HUES64 (cell line): ENCODE measurements around the gene SMIM24.
A peak's percentile ranks its signal among the peaks of the same experiment; 100 is the strongest.

Experiments used
- H3K27ac ChIP-seq: 2 replicates; pipeline ENCODE4 v1.7.0; 2013; ENCODE audit warnings: low read depth, low read length, inconsistent platforms
- H3K27me3 ChIP-seq: 2 replicates; pipeline ENCODE4 v1.6.1; 2013; ENCODE audit warnings: mild to moderate bottlenecking, low read length; ENCODE audit not compliant: insufficient read depth
- H3K36me3 ChIP-seq: 2 replicates; pipeline ENCODE4 v1.6.1; 2013; ENCODE audit warnings: mild to moderate bottlenecking, low read length; ENCODE audit not compliant: insufficient read depth
- H3K4me1 ChIP-seq: 2 replicates; pipeline ENCODE4 v1.6.1; 2013; ENCODE audit warnings: mild to moderate bottlenecking, low read length, moderate library complexity; ENCODE audit not compliant: insufficient read depth
- H3K4me3 ChIP-seq: 2 replicates; pipeline ENCODE4 v1.5.1; 2013; ENCODE audit warnings: mild to moderate bottlenecking, low read length, moderate library complexity
- H3K9ac ChIP-seq: 2 replicates; pipeline ENCODE4 v1.6.1; 2013; ENCODE audit warnings: mild to moderate bottlenecking, low read depth, low read length
- H3K9me3 ChIP-seq: 2 replicates; pipeline ENCODE4 v1.6.1; 2013; ENCODE audit warnings: low read depth, low read length; ENCODE audit not compliant: insufficient read depth
- whole genome bisulfite sequencing: fragments of 150-250, 120-280 bp; methylation state at CpG from one replicate; pipeline ENCODE4 v1.1.7; 2013; ENCODE audit warnings: missing lambda C conversion rate; 5-methylcytosine and 5-hydroxymethylcytosine counted together

The SMIM24 gene

DNA sequence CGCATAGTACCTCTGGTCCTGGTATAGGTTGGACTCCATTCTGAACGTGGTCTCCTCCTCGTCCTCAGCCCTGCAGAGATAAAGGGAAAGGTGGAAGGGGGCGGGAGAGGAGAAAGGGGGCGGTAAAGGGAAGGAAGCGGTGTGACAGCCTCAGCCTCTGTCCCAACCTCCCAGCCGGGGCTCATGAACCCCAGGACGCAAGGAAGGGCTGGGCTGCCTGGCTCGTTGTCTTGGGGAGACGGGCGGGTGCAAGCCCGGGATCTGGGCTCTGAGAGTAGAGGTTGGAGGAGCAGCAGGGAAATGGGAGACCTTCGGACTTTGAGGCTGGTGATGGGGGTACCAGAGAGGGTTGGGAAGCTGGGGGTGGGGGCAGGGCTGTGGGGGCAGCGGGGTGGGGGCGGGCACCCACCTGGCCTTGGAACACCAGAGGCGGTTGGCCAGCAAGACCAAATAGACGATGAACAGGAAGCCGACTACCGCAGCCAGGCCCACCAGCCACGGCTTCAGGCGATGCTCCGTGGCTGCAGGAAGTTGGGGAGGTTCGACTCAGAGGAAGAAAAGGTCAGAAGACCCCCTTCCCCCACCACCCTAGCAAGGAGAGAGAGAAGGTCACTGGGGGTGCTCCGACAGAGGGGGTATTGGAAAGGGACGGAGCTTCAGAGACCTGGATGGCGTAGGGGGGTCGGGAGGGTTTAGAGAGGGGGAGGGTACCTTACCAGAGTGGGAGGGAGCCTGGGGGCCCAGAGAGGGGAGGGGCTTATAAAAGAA is 1.7 kb downstream of the SMIM24 start:
- no peaks in the 10 kb centered on the region for H3K4me1 ChIP-seq
- H3K9me3 ChIP-seq: no peaks in the 10 kb centered on the region
- H3K27ac ChIP-seq: no peak overlapping the region
- no peak overlapping the region for H3K9ac ChIP-seq
- H3K36me3 ChIP-seq: no peaks in the 10 kb centered on the region
- 51% methylated on average over 26 of the region's 27 CpGs for WGBS
- peaks cover 5% of the 10 kb centered on the region; the same call in 1 of the 2 replicates for H3K27me3 ChIP-seq
- peak overlapping the region; percentile 37 for H3K4me3 ChIP-seq

GRCh38 chr19:3477951-3478350 is 2.4 kb downstream of the SMIM24 start:
- Histone ChIP-seq H3K36me3 (no peaks in the 10 kb centered on the region), H3K27ac (no peak overlapping the region), H3K4me1 (no peaks in the 10 kb centered on the region), H3K9me3 (no peaks in the 10 kb centered on the region), H3K27me3 (peaks cover 5% of the 10 kb centered on the region; the same call in 1 of the 2 replicates), H3K9ac (no peak overlapping the region), H3K4me3 (no peak overlapping the region; the same call in 1 of the 2 replicates)
- 96% methylated on average over 2 of the region's 2 CpGs for WGBS

DNA sequence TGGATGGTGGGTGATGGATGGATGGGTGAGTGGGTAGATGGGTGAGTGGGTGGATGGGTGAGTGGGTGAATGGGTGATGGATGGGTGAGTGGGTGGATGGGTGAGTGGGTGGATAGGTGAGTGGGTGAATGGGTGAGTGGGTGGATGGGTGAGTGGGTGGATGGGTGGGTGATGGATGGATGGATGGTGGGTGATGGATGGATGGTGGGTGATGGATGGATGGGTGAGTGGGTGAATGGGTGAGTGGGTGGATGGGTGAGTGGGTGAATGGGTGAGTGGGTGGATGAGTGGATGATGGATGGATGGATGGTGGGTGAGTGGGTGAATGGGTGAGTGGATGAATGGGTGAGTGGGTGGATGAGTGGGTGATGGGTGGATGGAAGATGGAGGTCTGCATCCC is 2.8 kb downstream of the SMIM24 start:
- H3K27ac ChIP-seq: no peak overlapping the region
- no peak overlapping the region for H3K9ac ChIP-seq
- no peaks in the 10 kb centered on the region for H3K9me3 ChIP-seq
- no peak overlapping the region for H3K4me3 ChIP-seq
- peaks cover 5% of the 10 kb centered on the region; the same call in 1 of the 2 replicates for H3K27me3 ChIP-seq
- H3K36me3 ChIP-seq: no peaks in the 10 kb centered on the region
- no peaks in the 10 kb centered on the region for H3K4me1 ChIP-seq

DNA sequence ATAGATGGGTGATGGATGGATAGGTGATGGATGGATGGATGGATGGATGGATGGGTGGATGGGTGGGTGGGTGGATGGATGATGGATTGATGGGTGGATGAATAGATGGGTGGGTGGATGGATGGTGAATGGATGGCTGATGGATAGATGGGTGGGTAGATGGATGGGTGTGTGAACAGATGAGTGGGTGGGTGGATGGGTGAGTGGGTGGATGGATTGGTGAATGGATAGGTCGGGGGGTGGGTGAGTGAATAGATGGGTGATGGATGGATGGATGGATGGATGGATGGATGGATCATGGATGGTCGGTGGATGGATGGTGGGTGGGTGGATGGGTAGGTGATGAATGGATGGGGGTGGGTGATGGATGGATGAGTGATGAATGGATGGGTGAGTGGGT is 3.5 kb downstream of the SMIM24 start:
- WGBS: 83% methylated on average over 2 of the region's 2 CpGs
- H3K27ac ChIP-seq: no peak overlapping the region
- H3K27me3 ChIP-seq: peaks cover 5% of the 10 kb centered on the region
- H3K4me1 ChIP-seq: no peaks in the 10 kb centered on the region
- H3K4me3 ChIP-seq: no peak overlapping the region
- H3K36me3 ChIP-seq: no peaks in the 10 kb centered on the region
- no peaks in the 10 kb centered on the region for H3K9me3 ChIP-seq
- H3K9ac ChIP-seq: no peak overlapping the region

DNA sequence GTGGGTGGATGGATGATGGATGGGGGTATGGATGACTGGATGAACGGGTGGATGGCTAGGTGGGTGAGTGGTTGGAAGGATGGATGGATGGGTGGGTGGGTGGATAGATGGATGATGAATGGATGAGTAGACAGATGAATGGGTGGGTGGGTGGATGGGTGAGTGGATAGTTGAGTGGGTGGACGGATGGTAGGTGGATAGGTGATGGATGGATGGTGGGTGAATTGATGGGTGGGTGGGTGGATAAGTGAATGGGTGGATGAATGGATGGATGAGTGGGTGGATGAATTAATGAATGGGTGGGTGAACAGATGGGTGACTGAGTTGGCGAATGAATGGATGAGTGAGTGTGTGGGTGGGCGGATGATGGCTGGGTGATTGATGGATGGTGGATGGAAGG is 4.9 kb downstream of the SMIM24 start:
- Histone ChIP-seq H3K9ac (no peak overlapping the region), H3K4me3 (no peak overlapping the region), H3K27ac (no peak overlapping the region), H3K9me3 (no peaks in the 10 kb centered on the region), H3K36me3 (no peaks in the 10 kb centered on the region), H3K27me3 (peaks cover 12% of the 10 kb centered on the region), H3K4me1 (no peaks in the 10 kb centered on the region)
- WGBS: 76% methylated on average over 4 of the region's 4 CpGs

GRCh38 chr19:3474614-3475013 is 5.7 kb downstream of the SMIM24 start:
- Histone ChIP-seq H3K9ac (no peak overlapping the region), H3K4me3 (no peak overlapping the region), H3K9me3 (no peaks in the 10 kb centered on the region), H3K27me3 (peaks cover 20% of the 10 kb centered on the region), H3K4me1 (no peaks in the 10 kb centered on the region), H3K27ac (no peak overlapping the region), H3K36me3 (no peaks in the 10 kb centered on the region)
- 87% methylated on average over 2 of the region's 2 CpGs for WGBS

- H3K4me1 ChIP-seq: no peaks in the 10 kb centered on the region
- H3K36me3 ChIP-seq: no peaks in the 10 kb centered on the region
- H3K27me3 ChIP-seq: peaks cover 26% of the 10 kb centered on the region
- no peak overlapping the region for H3K9ac ChIP-seq
- 82% methylated on average over 8 of the region's 8 CpGs for WGBS
- H3K27ac ChIP-seq: no peak overlapping the region
- no peak overlapping the region for H3K4me3 ChIP-seq
- H3K9me3 ChIP-seq: no peaks in the 10 kb centered on the region
Measured at GRCh38 chr19:3474010-3474409, 6.3 kb downstream of the SMIM24 start.

DNA sequence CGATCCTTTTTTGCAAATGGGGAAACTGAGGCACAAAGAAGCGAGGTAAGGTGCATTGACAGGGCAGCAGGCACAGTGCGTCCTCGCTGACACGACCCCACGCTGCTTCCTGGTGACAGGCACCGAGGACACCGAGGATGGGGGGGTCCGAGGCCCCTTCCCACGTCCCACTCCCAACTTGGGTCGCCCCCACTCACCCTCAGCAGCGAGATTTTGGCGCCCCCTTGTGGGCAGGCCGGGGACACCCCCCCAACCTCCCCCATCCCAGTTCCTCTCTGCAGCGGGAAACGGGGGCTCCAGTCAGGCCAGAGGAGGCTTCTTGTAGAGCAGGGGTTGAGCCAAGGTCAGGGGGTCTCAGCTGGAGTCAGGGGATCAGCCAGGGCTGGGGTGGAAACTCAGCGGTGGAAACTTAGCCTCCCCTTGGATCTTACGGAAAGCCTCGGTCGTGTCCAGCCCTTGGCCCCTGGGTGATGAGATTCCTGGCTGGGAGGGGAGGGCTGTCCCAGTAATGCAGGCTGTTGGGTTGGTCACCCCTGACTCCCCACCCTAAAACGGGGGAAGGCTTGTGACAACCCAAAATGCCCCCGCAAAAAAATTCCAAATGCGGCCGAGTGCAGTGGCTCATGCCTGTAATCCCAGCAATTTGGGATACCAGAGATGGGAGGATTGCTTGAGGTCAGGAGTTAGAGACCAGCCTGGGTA is 8.2 kb downstream of the SMIM24 start:
- Histone ChIP-seq H3K27me3 (peaks cover 22% of the 10 kb centered on the region), H3K36me3 (no peaks in the 10 kb centered on the region), H3K4me3 (no peak overlapping the region), H3K9ac (no peak overlapping the region), H3K9me3 (peaks cover 2% of the 10 kb centered on the region; the same call in 1 of the 2 replicates), H3K27ac (no peak overlapping the region), H3K4me1 (no peaks in the 10 kb centered on the region)
- WGBS: 48% methylated on average over 21 of the region's 24 CpGs

- Histone ChIP-seq H3K27me3 (peaks cover 35% of the 10 kb centered on the region), H3K4me1 (no peaks in the 10 kb centered on the region), H3K27ac (no peak overlapping the region)
Measured at GRCh38 chr19:3470500-3471128, 9.7 kb downstream of the SMIM24 start.

DNA sequence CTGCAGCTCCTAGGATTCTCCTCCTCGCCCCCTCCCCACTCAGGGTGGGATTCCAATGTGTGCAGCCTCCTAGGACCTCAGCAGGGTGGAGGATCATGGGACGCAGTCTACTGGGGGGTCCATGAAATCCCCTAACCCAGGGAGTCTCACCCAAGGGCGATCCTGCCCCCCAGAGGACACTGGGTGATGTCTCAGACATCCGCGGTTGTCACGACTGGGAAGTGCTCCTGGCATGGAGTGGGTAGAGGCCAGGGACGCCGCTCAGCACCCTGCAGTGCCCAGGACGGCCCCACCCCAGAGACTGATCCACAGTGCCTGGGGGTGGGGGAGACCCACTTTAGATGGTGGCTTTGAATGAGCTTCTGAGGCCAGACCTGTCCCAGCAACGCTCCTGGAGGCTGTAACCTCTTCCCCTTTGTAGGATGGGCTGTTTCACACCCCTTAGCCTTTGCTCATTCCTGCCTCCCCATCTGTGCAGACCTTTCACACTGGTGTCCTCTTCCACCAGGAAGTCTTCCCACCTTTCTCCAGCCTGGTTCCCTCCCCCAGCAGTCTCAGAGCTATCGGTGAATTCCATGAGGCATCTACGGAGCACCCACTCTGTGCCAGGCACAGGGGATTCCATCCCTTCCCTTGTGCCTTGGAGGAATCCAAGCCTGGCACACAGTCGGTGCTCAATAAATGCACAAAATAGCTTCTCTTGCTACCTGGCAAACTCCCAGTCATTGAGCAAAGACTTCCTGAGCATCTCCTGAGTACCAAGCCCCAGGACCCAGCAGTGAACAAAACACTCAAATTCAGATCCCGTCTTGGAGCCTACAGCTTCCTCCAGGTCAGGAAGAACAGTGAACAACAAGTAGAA is 10.5 kb downstream of the SMIM24 start:
- no peak overlapping the region for H3K9ac ChIP-seq
- WGBS: 61% methylated on average over 14 of the region's 14 CpGs
- peaks cover 2% of the 10 kb centered on the region; the same call in 1 of the 2 replicates for H3K9me3 ChIP-seq
- H3K27ac ChIP-seq: no peak overlapping the region
- H3K4me3 ChIP-seq: no peak overlapping the region
- H3K27me3 ChIP-seq: peaks cover 43% of the 10 kb centered on the region
- H3K4me1 ChIP-seq: no peaks in the 10 kb centered on the region
- no peaks in the 10 kb centered on the region for H3K36me3 ChIP-seq

More at GRCh38 chr19:3470500-3471128, 9.7 kb downstream of the SMIM24 start:
- H3K9ac ChIP-seq: no peak overlapping the region
- 74% methylated on average over 11 of the region's 11 CpGs for WGBS
- peaks cover 2% of the 10 kb centered on the region; the same call in 1 of the 2 replicates for H3K9me3 ChIP-seq
- no peak overlapping the region for H3K4me3 ChIP-seq
- no peaks in the 10 kb centered on the region for H3K36me3 ChIP-seq
